Lung (tissue), 12 donors: ENCODE measurements around the gene PXDN. TPM values are rescaled to one million over a fixed set of nuclear protein-coding genes. Genes with fewer than 3 reads are reported as not detected.

Source experiments
- ATAC-seq: fragments of 200-7000 bp; cut with Tn5 transposase; one replicate; pipeline ENCODE4 v1.9.1; 2020; ENCODE audit warnings: moderate number of reproducible peaks; ENCODE audit not compliant: insufficient read depth, low FRiP score
- DNase-seq, 3 donors: peaks; one replicate each; pipeline ENCODE4 v3.0.0-alpha.2; 2013 to 2017
- H3K27ac ChIP-seq, 2 donors: one replicate each; pipeline ENCODE4 v1.5.1; 2013; ENCODE audit warnings: mild to moderate bottlenecking in 2 of 2, moderate library complexity in 2 of 2, control low read depth in 1 of 2, inconsistent platforms in 1 of 2, low read depth in 1 of 2, low read length in 1 of 2
- H3K27me3 ChIP-seq, 3 donors: one replicate each; pipeline ENCODE4 v1.5.1; 2013; ENCODE audit warnings: low read length in 2 of 3; ENCODE audit not compliant: control insufficient read depth in 3 of 3, insufficient read depth in 3 of 3
- H3K36me3 ChIP-seq, 4 donors: one replicate each; pipeline ENCODE4 v1.5.1; 2013; ENCODE audit warnings: low read length in 4 of 4, mild to moderate bottlenecking in 1 of 4, moderate library complexity in 1 of 4; ENCODE audit not compliant: control insufficient read depth in 4 of 4, insufficient read depth in 4 of 4
- H3K4me1 ChIP-seq, 5 donors: one replicate each; pipeline ENCODE4 v1.5.1; 2013; ENCODE audit warnings: low read length in 5 of 5, mild to moderate bottlenecking in 2 of 5, moderate library complexity in 1 of 5; ENCODE audit not compliant: control insufficient read depth in 5 of 5, insufficient read depth in 5 of 5
- H3K4me3 ChIP-seq: one replicate; pipeline ENCODE4 v1.5.1; 2013; ENCODE audit warnings: mild to moderate bottlenecking, control low read depth, moderate library complexity
- H3K9ac ChIP-seq, 2 donors: one replicate each; pipeline ENCODE4 v1.5.1; 2013; ENCODE audit warnings: low read length in 2 of 2, control low read depth in 1 of 2; ENCODE audit not compliant: insufficient read depth in 1 of 2
- H3K9me3 ChIP-seq, 4 donors: one replicate each; pipeline ENCODE4 v1.5.1; 2013; ENCODE audit warnings: low read length in 3 of 4, mild to moderate bottlenecking in 1 of 4, moderate library complexity in 1 of 4; ENCODE audit not compliant: control insufficient read depth in 4 of 4, insufficient read depth in 3 of 4
- WGBS, 2 donors: extraction: QIAGEN DNeasy Blood & Tissue Kit; methylation state at CpG; one replicate each; pipeline ENCODE4 v1.1.7; 2013; 5-methylcytosine and 5-hydroxymethylcytosine counted together
- polyA plus RNA-seq, 2 donors: library from polyadenylated mRNA; stranded (reverse); fragments of 200-250 nt; gene quantifications; one replicate each; pipeline ENCODE4 v1.2.1, GENCODE V29; 2013
- total RNA-seq, 2 donors: library from RNA; depleted of rRNA in 1 of 2; stranded (reverse); fragments of >200 nt in 1 of 2; gene quantifications; one replicate each; pipeline ENCODE4 v1.2.1, GENCODE V29; 2014 to 2021
- TF ChIP-seq, protein P1 (sequence below): IDR thresholded peaks from 2 replicates; pipeline ENCODE4 v1.5.1; 2012; ENCODE audit warnings: mild to moderate bottlenecking; ENCODE audit errors: control extremely low read depth, extremely low read depth
- donor health status: control.
- donor health status: control.
- donor health status: Bipolar disorder and iron deficiency.
- donor health status: healthy.
- donor health status: DM: yes; HTN: yes; CAD: no.

The PXDN gene
- total and polyA plus RNA-seq, 4 donors, result 10.6 to 198 (median 45.1) TPM

- TF ChIP-seq, protein P1, sequence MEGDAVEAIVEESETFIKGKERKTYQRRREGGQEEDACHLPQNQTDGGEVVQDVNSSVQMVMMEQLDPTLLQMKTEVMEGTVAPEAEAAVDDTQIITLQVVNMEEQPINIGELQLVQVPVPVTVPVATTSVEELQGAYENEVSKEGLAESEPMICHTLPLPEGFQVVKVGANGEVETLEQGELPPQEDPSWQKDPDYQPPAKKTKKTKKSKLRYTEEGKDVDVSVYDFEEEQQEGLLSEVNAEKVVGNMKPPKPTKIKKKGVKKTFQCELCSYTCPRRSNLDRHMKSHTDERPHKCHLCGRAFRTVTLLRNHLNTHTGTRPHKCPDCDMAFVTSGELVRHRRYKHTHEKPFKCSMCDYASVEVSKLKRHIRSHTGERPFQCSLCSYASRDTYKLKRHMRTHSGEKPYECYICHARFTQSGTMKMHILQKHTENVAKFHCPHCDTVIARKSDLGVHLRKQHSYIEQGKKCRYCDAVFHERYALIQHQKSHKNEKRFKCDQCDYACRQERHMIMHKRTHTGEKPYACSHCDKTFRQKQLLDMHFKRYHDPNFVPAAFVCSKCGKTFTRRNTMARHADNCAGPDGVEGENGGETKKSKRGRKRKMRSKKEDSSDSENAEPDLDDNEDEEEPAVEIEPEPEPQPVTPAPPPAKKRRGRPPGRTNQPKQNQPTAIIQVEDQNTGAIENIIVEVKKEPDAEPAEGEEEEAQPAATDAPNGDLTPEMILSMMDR, result no peak
- H3K4me1 ChIP-seq, result peaks cover 0 to 15% (median 5%) of the 10 kb centered on the region in 5 donors
Measured at GRCh38 chr2:1658394-1659151, 85.7 kb downstream of the PXDN start.

GRCh38 chr2:1656961-1657841 is 87.1 kb downstream of the PXDN start:
- no peak overlapping the region for H3K4me3 ChIP-seq
- TF ChIP-seq, protein P1, result no peak
- peaks cover 0 to 35% (median 27%) of the 10 kb centered on the region in 4 donors for H3K36me3 ChIP-seq
- no peak for DNase-seq
- peaks cover 0 to 29% (median 13%) of the 10 kb centered on the region in 5 donors for H3K4me1 ChIP-seq
- no peak overlapping the region for H3K9ac ChIP-seq
- peak overlapping the region in 1 of 2 donors; percentile 9 for H3K27ac ChIP-seq
- H3K27me3 ChIP-seq, result no peaks in the 10 kb centered on the region
- WGBS, 2 donors, result 72 to 91% methylated on average over 7 of the region's 7 CpGs
- no peaks in the 10 kb centered on the region for H3K9me3 ChIP-seq
- ATAC-seq, result no peak

More at GRCh38 chr2:1658394-1659151, 85.7 kb downstream of the PXDN start:
- 95 to 96% methylated on average over 26 of the region's 26 CpGs for WGBS, 2 donors
- no peak for ATAC-seq
- no peak overlapping the region for H3K4me3 ChIP-seq
- DNase-seq, result no peak
- no peak overlapping the region for H3K27ac ChIP-seq
- H3K36me3 ChIP-seq, result peaks cover 0 to 37% (median 30%) of the 10 kb centered on the region in 4 donors
- H3K9me3 ChIP-seq, result no peaks in the 10 kb centered on the region
- no peaks in the 10 kb centered on the region for H3K27me3 ChIP-seq
- H3K9ac ChIP-seq, result no peak overlapping the region

- Histone ChIP-seq H3K9ac (no peak overlapping the region), H3K4me1 (peaks cover 0 to 37% (median 14%) of the 10 kb centered on the region in 5 donors), H3K36me3 (peaks cover 0 to 40% (median 28%) of the 10 kb centered on the region in 4 donors), H3K9me3 (no peaks in the 10 kb centered on the region), H3K27ac (peak overlapping the region in 1 of 2 donors; percentile 9), H3K4me3 (no peak overlapping the region), H3K27me3 (no peaks in the 10 kb centered on the region)
- TF ChIP-seq, protein P1, result no peak
- ATAC-seq (no peak), DNase-seq (no peak)
- 87 to 95% methylated on average over 6 of the region's 6 CpGs for WGBS, 2 donors
Measured at GRCh38 chr2:1656326-1656960, 87.9 kb downstream of the PXDN start.
